Measurements from ENCODE around the gene IFI44L.

The IFI44L gene

GRCh38 chr1:78619803-78620579 is at the start of gene IFI44L:
IFI44L (plus strand) TSS chr1:78620448; CDS start chr1:78627916, 7,468 bp downstream.
- peak; percentile 40 to 44 for DNase-seq (ENCODE audit: low read depth in 2 of 2)

DNA sequence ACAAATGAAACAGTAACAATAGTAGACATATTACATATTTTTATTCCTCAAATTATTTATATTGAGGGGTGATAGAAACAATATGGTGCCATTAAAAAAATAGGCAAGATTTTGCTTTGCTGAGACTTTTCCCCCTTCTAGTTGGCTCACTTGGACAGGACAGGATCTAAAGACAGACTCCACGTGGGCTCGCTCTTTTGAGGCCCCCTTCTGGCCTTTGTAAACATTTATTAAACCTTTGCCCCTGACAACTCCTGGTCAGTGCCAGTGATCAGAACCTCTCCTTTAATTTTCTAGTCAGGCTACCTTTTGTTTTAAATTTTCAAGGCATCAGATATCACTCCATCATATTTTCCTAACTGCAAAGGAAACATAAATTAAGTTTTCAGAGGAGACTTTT is 49.7 kb upstream of the IFI44L start:
- DNase-seq (ENCODE audit: low read depth in 2 of 2) = no peak

- DNase-seq (ENCODE audit: low read depth in 2 of 2) = no peak
These were observed 42.8 kb upstream of the IFI44L start for GRCh38 chr1:78577257-78578100.

DNA sequence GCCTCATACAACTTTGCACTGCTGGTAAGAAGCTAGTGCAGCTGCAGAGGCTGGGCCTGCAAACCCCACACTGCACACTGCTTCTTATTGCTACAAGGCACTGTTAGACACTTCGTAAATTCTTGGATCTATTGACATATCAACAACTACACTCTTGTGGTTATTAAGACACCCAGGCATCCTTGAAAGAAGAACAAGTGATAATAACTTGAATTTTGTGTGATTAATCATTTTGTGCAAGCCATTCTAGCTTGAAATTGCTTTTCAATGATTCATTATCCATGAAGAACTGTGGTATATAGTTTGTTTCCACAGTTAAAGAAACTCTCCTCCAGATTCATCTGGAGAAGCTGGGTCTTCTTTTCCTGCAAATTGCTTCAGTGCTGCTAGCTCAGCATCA is 33.7 kb upstream of the IFI44L start:
- no peak for DNase-seq (ENCODE audit: low read depth in 2 of 2)

DNA sequence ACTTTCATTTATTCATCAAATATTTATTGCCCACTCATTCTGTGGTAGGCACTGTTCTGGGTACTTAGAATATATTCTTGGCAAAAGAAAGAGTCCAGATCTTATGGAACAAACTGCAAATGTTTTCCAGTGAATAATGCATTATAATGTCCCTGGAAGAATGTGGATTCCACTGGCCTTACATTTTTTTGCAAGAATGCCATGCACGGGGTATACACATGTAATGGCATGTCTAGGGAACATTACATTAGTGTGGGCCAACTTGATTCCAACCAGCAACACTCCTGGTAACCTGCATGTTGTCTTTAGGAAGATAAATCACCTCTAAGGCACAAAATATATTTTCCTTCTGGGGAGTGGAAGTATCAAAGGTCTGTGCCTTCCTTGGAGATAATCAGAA is 33.0 kb upstream of the IFI44L start:
- DNase-seq (ENCODE audit: low read depth in 2 of 2) = no peak

GRCh38 chr1:78591971-78592370 is 28.3 kb upstream of the IFI44L start:
- DNase-seq (ENCODE audit: low read depth in 2 of 2) = no peak

- DNase-seq (ENCODE audit: low read depth in 2 of 2) = no peak
These were observed 21.0 kb upstream of the IFI44L start for GRCh38 chr1:78599294-78599693.

DNA sequence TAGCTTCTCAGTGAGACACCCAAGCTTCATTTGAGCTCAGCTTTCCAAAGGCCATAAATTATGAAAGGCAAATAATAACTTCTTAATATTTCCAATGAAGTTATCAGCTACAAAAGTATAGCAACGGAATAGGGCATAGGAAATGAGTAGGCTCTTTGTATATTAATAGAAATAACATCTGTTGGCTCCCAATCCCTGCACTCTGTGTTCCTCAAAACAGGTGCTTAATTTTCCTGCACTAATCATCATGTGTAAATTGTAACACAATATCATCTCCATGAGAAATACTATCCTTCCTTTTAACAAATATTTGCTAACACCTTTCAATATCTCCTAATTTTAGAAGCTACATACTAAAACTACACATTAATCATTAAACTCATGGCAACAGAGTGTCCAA is 19.2 kb upstream of the IFI44L start:
- no peak for DNase-seq (ENCODE audit: low read depth in 2 of 2)

DNA sequence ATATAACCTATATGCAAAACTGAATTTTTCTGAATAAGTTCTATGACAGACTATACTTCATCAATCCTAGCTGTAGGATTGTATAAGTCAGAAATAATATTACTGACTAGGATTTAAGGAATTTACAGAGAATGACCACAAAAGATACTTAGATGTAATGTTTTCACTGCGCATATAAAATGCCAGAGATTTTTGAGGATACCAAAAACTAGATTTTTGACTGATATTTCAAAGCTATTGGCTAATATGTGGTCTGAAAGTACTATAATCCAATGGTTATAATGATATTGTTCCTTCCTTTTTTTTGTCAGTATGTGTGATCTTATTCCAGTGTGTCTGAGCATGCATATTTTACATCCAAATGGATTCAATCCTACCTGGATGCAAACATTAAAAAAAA is 17.0 kb upstream of the IFI44L start:
- DNase-seq (ENCODE audit: low read depth in 2 of 2) = no peak

DNA sequence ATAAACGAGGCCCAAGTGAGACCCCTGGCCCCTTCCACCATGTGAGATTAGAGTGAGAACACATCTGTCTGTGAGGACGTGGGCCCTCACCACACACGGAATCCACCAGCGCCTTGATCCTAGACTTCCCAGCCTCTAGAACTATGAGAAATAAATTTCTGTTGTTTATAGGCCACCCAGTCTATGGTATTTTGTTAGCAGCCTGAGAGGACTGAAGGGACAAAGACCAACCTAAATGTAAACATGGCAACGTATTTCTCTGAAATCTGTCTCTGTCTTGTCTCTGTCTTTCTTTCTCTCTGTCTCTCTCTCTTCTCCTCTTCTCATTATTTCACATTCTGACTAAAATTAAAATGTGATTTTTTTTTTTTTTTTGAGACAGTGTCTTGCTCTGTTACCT is 15.6 kb upstream of the IFI44L start:
- DNase-seq (ENCODE audit: low read depth in 2 of 2) = no peak

DNA sequence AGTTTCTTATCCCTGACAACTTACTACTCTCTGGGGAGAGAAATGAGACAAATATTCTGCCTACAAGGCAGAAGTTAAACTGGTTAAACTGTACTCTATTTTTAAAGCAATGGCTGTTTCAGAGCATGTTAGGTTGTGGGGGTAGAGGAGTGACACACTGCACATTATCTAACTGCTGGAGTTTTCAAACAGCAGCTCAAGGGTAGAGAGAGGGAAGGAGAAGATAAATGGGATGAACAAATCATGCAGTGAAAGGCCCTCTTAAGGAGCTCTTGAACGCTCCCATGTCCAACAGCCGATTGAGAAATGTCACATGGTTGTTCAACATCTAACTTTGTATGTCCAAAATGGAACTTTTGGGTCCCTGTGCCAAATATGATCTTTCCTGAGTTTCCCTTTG is 14.0 kb upstream of the IFI44L start:
- DNase-seq (ENCODE audit: low read depth in 2 of 2) = no peak

- no peak for DNase-seq (ENCODE audit: low read depth in 2 of 2)
These were observed 12.8 kb upstream of the IFI44L start for GRCh38 chr1:78607334-78607927.

DNA sequence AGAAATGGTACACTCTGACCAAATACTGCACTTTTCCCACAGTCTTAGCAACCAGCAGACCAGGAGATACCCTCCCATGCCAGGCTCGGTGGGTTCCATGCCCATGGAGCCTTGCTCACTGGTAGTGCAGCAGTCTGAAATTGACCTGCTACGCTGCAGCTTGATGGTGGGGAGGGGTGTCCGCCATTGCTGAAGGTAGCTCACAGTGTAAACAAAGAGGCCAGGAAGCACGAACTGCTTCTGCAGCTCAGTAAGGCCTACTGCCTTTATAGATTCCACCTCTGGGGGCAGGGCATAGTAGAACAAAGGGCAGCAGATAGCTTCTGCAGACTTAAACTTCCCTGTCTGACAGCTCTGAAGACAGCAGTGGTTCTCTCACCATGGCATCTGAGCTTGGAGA is 12.3 kb upstream of the IFI44L start:
- no peak for DNase-seq (ENCODE audit: low read depth in 2 of 2)

GRCh38 chr1:78617615-78618026 is 2.6 kb upstream of the IFI44L start:
- peak in 1 of 2 donors; percentile 43 for DNase-seq (ENCODE audit: low read depth in 2 of 2)

DNA sequence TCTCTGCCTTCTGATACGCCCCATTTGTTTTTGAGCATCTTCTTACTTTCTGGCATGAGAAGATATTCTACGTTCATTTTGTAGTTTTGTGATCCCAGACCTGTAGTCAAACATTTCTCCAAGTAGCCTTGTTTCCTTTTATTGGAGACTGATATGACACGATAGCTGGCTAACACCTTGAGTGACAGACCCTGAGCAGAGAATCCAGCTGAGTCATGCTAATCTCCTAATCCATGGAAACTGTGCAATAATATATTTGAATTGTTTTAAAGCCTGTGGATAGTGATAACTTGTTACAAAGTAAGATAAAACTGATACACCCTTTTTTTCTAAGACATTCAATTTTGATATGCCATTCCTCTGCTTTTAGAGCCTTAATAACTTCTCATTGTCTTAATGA is 1.2 kb upstream of the IFI44L start:
- DNase-seq (ENCODE audit: low read depth in 2 of 2) = no peak

DNA sequence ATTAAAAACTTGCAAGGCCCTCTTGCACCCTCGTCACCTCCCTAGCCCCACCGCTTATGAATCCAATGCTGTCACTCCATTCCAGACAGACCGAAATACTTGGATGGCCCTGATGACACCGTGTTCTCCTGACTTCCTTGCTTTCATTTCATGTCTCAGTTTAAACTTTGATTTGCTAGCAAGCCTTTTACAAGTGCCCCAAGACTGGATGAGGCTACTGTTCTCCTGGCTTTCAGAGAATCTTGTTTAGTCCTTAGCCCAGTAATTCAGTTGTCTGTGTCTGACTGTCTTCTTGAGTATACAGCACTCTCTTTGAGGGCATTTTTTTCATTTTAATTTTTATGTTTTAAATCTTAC is 824 bp upstream of the IFI44L start:
- no peak for DNase-seq (ENCODE audit: low read depth in 2 of 2)

GRCh38 chr1:78620666-78621065 is 418 bp downstream of the IFI44L start:
- no peak for DNase-seq (ENCODE audit: low read depth in 2 of 2)

- no peak for DNase-seq (ENCODE audit: low read depth in 2 of 2)
These were observed 2.3 kb downstream of the IFI44L start for GRCh38 chr1:78622548-78622947.

- no peak for DNase-seq (ENCODE audit: low read depth in 2 of 2)
These were observed 3.8 kb downstream of the IFI44L start for GRCh38 chr1:78624035-78624434.

GRCh38 chr1:78627321-78627720 is 7.1 kb downstream of the IFI44L start:
- DNase-seq (ENCODE audit: low read depth in 2 of 2) = no peak

GRCh38 chr1:78630600-78630999 is 10.4 kb downstream of the IFI44L start:
- DNase-seq (ENCODE audit: low read depth in 2 of 2) = no peak

DNA sequence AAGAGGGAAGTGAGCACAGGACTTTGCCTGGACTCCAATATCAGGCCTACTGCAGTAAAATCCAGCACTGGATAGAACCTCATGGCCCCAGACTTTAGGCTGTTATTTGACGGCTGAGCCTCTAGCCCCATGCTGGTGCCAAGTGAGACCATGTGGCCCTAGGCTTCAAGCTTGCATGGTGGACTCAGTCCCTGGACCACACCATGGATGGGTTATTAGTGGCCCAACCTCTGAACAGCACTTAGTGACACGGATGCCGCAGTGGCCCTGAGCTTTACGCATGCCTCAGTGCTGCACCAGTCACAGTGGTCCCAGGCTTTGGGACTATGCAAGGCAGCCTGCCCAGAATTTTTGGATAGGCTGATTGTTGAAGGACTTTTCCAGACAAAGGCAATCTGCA is 13.0 kb downstream of the IFI44L start:
- no peak for DNase-seq (ENCODE audit: low read depth in 2 of 2)

DNA sequence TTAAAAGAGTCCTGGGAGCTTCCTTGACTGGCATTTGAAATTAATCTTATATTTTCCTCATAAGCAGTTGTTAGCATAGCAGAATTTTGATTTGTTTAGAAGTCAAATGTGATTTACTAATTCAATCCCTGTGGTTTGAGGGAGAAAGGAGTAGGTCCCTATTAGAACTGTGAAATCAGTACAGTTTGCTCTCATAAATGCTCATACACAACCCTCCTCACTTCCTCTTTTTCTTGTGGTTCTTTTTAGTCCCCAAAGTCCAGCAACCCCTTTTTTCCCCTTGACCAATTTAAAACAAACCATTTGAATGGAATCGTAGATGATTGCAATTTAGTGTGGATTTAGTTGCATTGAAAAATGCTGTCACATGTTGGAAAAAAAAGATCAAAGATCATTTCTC is 20.2 kb downstream of the IFI44L start:
- no peak for DNase-seq (ENCODE audit: low read depth in 2 of 2)

Data from activated CD4-positive, alpha-beta T cell treated with anti-CD3 and anti-CD28 coated beads for 24 hours (primary cell).